Loucy (cell line): ENCODE data around the gene LRRC1.

ENCODE experiments used
- H2AFZ ChIP-seq: fragments of 200-600 bp; sonication (generic); 2 replicates; pipeline ENCODE4 v1.6.0; 2016; ENCODE audit warnings: antibody characterized with exemption, mild to moderate bottlenecking, low read length, moderate library complexity
- H3F3A ChIP-seq: fragments of 200-600 bp; 2 replicates; pipeline ENCODE4 v1.6.0; 2016; ENCODE audit warnings: antibody characterized with exemption, low read depth, mild to moderate bottlenecking
- H3K27me3 ChIP-seq: fragments of 200-600 bp; sonication (generic); 2 replicates; pipeline ENCODE4 v1.6.1; 2014; ENCODE audit warnings: low read length, mild to moderate bottlenecking; ENCODE audit not compliant: insufficient read depth, poor library complexity, severe bottlenecking
- H3K36me3 ChIP-seq: fragments of 200-600 bp; sonication (generic); 2 replicates; pipeline ENCODE4 v1.6.1; 2016; ENCODE audit warnings: low read length; ENCODE audit not compliant: insufficient read depth
- H3K4me1 ChIP-seq: fragments of 200-600 bp; sonication (generic); 2 replicates; pipeline ENCODE4 v1.5.1; 2014; ENCODE audit warnings: low read length, mild to moderate bottlenecking; ENCODE audit not compliant: insufficient read depth, poor library complexity, severe bottlenecking
- H3K4me2 ChIP-seq: fragments of 200-600 bp; sonication (generic); 2 replicates; pipeline ENCODE4 v1.6.0; 2014; ENCODE audit warnings: antibody characterized with exemption, low read length, low read depth, mild to moderate bottlenecking; ENCODE audit not compliant: poor library complexity, severe bottlenecking
- H3K4me3 ChIP-seq: fragments of 200-600 bp; sonication (generic); 2 replicates; pipeline ENCODE4 v1.5.1; 2014; ENCODE audit warnings: low read length, mild to moderate bottlenecking, mixed read lengths; ENCODE audit not compliant: poor library complexity, severe bottlenecking
- H3K79me2 ChIP-seq: fragments of 200-600 bp; sonication (generic); 2 replicates; pipeline ENCODE4 v1.6.1; 2014; ENCODE audit warnings: low read length; ENCODE audit not compliant: insufficient read depth
- H3K9ac ChIP-seq: fragments of 200-600 bp; sonication (generic); 2 replicates; pipeline ENCODE4 v1.6.0; 2014; ENCODE audit warnings: mild to moderate bottlenecking, low read depth, low read length, moderate library complexity; ENCODE audit not compliant: poor library complexity, severe bottlenecking
- H3K9me2 ChIP-seq: fragments of 200-600 bp; sonication (generic); replicated peaks from 2 replicates; pipeline ENCODE4 v1.6.1; 2016; ENCODE audit warnings: low read depth, low read length, mixed read lengths
- H3K9me3 ChIP-seq: fragments of 200-600 bp; sonication (generic); 2 replicates; pipeline ENCODE4 v1.6.1; 2014; ENCODE audit warnings: mild to moderate bottlenecking, antibody characterized with exemption, low read length, low read depth; ENCODE audit not compliant: insufficient read depth
- H4K20me1 ChIP-seq: fragments of 200-600 bp; sonication (generic); 2 replicates; pipeline ENCODE4 v1.6.0; 2014; ENCODE audit warnings: antibody characterized with exemption, low read length, mild to moderate bottlenecking; ENCODE audit not compliant: insufficient read depth, poor library complexity, severe bottlenecking
- EZH2phosphoT487 ChIP-seq: fragments of 200-600 bp; IDR thresholded peaks from 2 replicates; pipeline ENCODE4 v1.6.1; 2018; ENCODE audit warnings: antibody characterized with exemption, mild to moderate bottlenecking, moderate library complexity, borderline replicate concordance
- TF ChIP-seq, protein P1 (sequence below): fragments of 200-600 bp; sonication (generic); conservative IDR thresholded peaks from 2 replicates; pipeline ENCODE4 v1.5.1; 2014; ENCODE audit warnings: mild to moderate bottlenecking, antibody characterized with exemption, low read length

The LRRC1 gene

DNA sequence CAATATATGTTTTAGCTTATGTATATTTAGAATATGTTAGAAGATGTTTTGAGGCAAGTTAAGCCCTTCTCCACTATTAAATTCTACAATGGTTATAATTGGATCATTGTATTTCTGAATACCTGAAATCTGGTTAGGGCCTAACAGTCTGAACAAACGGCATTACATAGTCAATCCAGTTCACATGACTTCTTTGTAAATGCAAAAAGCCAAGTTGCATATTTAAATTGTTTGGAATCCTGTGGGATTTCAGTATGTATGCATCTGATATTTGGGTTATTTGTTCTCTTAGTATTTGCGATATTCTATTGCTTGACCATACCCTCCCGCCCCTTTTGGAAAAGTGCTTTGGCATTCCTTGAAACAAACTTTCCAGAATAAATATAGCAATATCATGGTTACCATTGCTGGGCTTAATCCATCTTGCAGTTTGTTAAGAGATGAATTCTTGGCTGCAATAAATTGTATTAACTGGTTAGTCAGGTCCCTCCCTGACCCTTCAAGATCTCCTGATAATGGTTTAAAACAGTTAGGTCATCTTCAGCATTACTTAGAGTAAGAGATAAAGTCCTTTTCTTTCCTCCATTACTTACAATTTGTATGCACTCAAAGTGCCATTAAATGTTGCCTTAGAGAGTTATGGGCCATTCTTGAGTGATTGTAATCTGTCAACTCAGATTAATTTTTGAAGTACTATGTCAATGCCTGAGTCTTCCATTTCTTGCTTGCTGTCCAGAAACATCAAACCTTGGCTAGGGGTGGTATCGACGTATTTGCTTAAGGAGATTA lies 36.5 kb downstream of the LRRC1 start:
- Histone ChIP-seq H3F3A (no peaks in the 10 kb centered on the region), H3K36me3 (no peaks in the 10 kb centered on the region), H3K9me3 (no peaks in the 10 kb centered on the region), H3K9me2 (no peaks in the 10 kb centered on the region), H4K20me1 (no peaks in the 10 kb centered on the region), H3K9ac (no peak overlapping the region), H3K79me2 (peaks cover 38% of the 10 kb centered on the region; the same call in 1 of the 2 replicates), H3K4me1 (peaks cover 3% of the 10 kb centered on the region), H3K27me3 (no peaks in the 10 kb centered on the region), H2AFZ (no peak overlapping the region), H3K4me3 (no peak overlapping the region), H3K4me2 (no peak overlapping the region)
- TF ChIP-seq, protein P1, sequence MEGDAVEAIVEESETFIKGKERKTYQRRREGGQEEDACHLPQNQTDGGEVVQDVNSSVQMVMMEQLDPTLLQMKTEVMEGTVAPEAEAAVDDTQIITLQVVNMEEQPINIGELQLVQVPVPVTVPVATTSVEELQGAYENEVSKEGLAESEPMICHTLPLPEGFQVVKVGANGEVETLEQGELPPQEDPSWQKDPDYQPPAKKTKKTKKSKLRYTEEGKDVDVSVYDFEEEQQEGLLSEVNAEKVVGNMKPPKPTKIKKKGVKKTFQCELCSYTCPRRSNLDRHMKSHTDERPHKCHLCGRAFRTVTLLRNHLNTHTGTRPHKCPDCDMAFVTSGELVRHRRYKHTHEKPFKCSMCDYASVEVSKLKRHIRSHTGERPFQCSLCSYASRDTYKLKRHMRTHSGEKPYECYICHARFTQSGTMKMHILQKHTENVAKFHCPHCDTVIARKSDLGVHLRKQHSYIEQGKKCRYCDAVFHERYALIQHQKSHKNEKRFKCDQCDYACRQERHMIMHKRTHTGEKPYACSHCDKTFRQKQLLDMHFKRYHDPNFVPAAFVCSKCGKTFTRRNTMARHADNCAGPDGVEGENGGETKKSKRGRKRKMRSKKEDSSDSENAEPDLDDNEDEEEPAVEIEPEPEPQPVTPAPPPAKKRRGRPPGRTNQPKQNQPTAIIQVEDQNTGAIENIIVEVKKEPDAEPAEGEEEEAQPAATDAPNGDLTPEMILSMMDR, result no peak
- TF ChIP-seq EZH2phosphoT487, result no peak

DNA sequence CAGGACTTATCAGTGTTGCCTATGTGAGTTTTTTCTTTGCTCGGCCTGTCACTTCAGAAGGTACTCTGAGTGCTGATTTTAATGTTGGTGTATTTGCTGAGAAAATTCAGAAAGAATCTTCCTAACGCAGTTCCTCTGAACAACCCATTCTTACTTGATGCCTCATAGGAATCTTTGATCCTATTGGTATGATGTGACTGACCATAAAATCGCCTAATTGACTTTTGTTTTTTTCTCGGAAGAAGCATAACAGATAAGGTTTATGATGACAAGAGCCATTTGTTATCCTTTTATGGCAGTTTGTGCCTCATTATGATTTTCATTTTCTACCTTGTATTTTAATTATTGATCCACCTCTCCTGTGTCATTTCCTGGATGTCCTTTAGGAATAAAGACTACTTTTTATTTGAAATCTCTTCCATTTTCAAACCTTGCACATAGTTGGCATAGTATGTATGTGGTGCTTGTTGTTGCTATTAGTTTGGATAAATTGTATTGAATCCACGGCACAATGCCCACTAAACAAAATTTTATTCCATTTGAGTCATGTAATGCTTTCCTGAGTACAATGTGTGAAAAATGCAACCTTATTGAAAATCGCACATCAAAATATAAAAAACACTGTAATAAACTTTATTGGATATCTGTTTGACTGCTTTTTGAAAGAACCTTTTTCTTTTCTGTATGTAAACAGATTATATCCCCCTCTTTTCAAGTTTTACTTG lies 37.3 kb downstream of the LRRC1 start:
- TF ChIP-seq EZH2phosphoT487, result no peak
- TF ChIP-seq, protein P1, result no peak
- no peaks in the 10 kb centered on the region for H3F3A ChIP-seq
- H3K9ac ChIP-seq, result no peak overlapping the region
- H3K79me2 ChIP-seq, result peaks cover 30% of the 10 kb centered on the region; the same call in 1 of the 2 replicates
- no peaks in the 10 kb centered on the region for H3K9me3 ChIP-seq
- no peaks in the 10 kb centered on the region for H3K4me1 ChIP-seq
- H3K9me2 ChIP-seq, result no peaks in the 10 kb centered on the region
- H3K4me2 ChIP-seq, result no peak overlapping the region
- no peak overlapping the region for H3K4me3 ChIP-seq
- H3K27me3 ChIP-seq, result no peaks in the 10 kb centered on the region
- no peak overlapping the region for H2AFZ ChIP-seq
- no peaks in the 10 kb centered on the region for H4K20me1 ChIP-seq
- H3K36me3 ChIP-seq, result no peaks in the 10 kb centered on the region

DNA sequence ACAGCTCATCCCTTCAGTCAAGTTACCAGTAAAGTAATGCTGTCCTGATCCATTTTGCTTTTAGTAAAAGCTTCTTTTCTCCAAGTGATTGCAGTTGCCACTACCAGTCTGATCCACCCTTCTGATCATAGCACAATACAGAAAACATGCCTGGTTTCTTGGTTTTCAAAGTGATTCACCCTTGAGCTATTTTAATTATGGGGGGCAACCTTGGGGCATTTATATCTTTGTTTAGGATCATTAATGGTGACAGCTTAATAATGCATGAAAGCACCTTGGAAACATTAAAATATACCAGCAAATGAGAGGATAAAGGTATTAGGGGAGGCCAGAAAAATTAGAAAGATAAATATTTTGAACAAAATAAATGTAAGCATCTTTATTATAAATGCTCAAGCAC lies 38.4 kb downstream of the LRRC1 start:
- H3K36me3 ChIP-seq, result no peaks in the 10 kb centered on the region
- peaks cover 21% of the 10 kb centered on the region; the same call in 1 of the 2 replicates for H3K79me2 ChIP-seq
- no peaks in the 10 kb centered on the region for H3K9me2 ChIP-seq
- no peak overlapping the region for H3K4me3 ChIP-seq
- H3K4me1 ChIP-seq, result peaks cover 6% of the 10 kb centered on the region
- H2AFZ ChIP-seq, result no peak overlapping the region
- H3K27me3 ChIP-seq, result no peaks in the 10 kb centered on the region
- H3K9ac ChIP-seq, result no peak overlapping the region
- no peaks in the 10 kb centered on the region for H4K20me1 ChIP-seq
- H3K9me3 ChIP-seq, result no peaks in the 10 kb centered on the region
- no peak for TF ChIP-seq EZH2phosphoT487
- TF ChIP-seq, protein P1, result no peak
- no peaks in the 10 kb centered on the region for H3F3A ChIP-seq
- no peak overlapping the region for H3K4me2 ChIP-seq
